ENCODE data around the gene SCCPDH.

Gene SCCPDH

GRCh38 chr1:246791303-246791918, 67.2 kb downstream of the SCCPDH start:
- no peak overlapping the region for H3K27ac Mint-ChIP-seq
- no peaks in the 10 kb centered on the region for H3K4me1 Mint-ChIP-seq (ENCODE audit: low read depth)
- H3K9me3 Mint-ChIP-seq, result no peaks in the 10 kb centered on the region
- no peak overlapping the region for H3K4me3 Mint-ChIP-seq
- H3K27me3 Mint-ChIP-seq (ENCODE audit: low read depth), result no peaks in the 10 kb centered on the region
- no peaks in the 10 kb centered on the region for H3K36me3 Mint-ChIP-seq (ENCODE audit: low read depth)

DNA sequence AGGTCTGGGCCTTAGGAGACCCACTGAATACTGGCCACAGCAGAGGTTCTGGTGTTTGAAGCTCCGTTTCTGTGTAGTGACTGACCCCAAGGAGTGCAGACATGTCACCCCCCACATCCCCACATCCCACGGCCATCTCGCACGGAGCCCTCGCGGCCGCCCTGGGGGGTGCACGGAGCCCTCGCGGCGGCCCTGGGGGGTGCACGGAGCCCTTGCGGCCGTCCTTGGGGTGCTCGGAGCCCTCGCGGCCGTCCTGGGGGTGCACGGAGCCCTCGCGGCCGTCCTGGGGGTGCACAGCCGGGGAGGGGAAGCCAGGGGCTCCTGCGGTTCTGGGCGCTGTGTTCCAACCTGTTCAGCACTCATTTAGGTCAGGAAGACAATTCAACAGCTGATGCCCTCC, 68.4 kb downstream of the SCCPDH start:
- Mint-ChIP-seq H3K27me3 (ENCODE audit: low read depth) (no peaks in the 10 kb centered on the region), H3K4me3 (no peak overlapping the region), H3K27ac (no peak overlapping the region)

DNA sequence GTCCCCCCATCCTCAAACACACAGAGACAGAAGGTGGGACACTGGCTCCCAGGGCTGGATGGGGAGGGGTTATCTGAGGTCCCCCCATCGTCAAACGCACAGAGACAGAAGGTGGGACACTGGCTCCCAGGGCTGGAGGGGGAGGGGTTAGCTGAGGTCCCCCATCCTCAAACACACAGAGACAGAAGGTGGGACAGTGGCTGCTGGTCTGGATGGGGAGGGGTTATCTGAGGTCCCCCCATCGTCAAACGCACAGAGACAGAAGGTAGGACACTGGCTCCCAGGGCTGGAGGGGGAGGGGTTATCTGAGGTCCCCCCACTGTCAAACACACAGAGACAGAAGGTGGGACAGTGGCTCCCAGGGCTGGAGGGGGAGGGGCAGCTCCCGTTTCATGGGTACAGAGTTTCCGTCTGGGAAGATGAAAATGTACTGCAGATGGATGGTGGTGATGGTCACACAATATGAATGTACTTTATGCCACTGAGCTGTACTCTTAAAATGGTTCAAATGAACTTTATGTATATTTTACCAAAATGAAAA, 69.2 kb downstream of the SCCPDH start:
- Mint-ChIP-seq H3K27ac (no peak overlapping the region), H3K36me3 (ENCODE audit: low read depth) (no peaks in the 10 kb centered on the region), H3K4me1 (ENCODE audit: low read depth) (no peaks in the 10 kb centered on the region), H3K9me3 (no peaks in the 10 kb centered on the region), H3K27me3 (ENCODE audit: low read depth) (no peaks in the 10 kb centered on the region), H3K4me3 (no peak overlapping the region)

More for the DNA sequence above, 68.4 kb downstream of the SCCPDH start:
- Mint-ChIP-seq H3K9me3 (no peaks in the 10 kb centered on the region), H3K4me1 (ENCODE audit: low read depth) (no peaks in the 10 kb centered on the region), H3K36me3 (ENCODE audit: low read depth) (no peaks in the 10 kb centered on the region)

GRCh38 chr1:246794048-246794827, 70.0 kb downstream of the SCCPDH start:
- no peaks in the 10 kb centered on the region for H3K36me3 Mint-ChIP-seq (ENCODE audit: low read depth)
- no peaks in the 10 kb centered on the region for H3K9me3 Mint-ChIP-seq
- no peak overlapping the region for H3K27ac Mint-ChIP-seq
- H3K4me3 Mint-ChIP-seq, result no peak overlapping the region
- H3K27me3 Mint-ChIP-seq (ENCODE audit: low read depth), result no peaks in the 10 kb centered on the region
- H3K4me1 Mint-ChIP-seq (ENCODE audit: low read depth), result no peaks in the 10 kb centered on the region

- Mint-ChIP-seq H3K27me3 (ENCODE audit: low read depth) (no peaks in the 10 kb centered on the region), H3K36me3 (ENCODE audit: low read depth) (no peaks in the 10 kb centered on the region)
Observed at GRCh38 chr1:246794828-246795671, 70.8 kb downstream of the SCCPDH start.

DNA sequence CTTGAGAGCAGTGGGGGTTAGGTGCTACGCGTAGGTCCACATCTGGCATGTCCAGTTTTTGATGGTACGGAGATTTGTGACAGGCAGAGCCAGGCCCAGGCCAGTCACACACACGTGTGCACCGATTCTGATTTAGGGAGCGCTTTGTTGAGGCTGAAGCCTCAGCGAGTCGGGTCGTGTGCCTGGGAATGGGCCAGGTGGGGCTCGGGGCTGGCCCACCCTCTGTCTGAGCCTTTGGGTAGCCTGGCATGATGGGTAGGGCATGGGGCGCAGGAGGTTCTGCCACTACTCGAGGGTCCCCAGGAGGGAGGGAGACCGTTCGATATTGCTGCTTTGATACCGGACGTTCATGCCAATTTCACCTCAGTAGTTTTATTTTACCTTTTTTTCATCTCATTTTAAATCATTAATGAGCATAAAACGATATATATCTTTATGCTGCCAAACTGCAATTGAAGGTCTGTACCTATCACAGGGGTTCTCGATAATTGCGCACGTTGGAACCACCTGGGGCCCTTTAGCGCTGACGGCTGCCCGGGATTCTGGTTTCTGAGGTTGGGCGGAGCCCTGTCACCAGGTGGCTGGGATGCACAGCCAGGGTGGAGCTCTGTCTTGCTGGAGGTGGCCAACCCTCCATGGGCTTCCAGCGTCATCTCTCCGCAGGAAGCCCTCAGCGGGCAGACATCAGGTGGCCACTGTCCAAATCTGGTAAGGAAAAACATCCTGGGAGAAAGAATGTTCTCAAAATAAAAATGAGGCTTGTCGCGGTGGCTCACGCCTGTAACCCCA, 71.9 kb downstream of the SCCPDH start:
- no peaks in the 10 kb centered on the region for H3K27me3 Mint-ChIP-seq (ENCODE audit: low read depth)
- no peak overlapping the region for H3K4me3 Mint-ChIP-seq
- no peaks in the 10 kb centered on the region for H3K4me1 Mint-ChIP-seq (ENCODE audit: low read depth)
- H3K9me3 Mint-ChIP-seq, result no peaks in the 10 kb centered on the region
- no peaks in the 10 kb centered on the region for H3K36me3 Mint-ChIP-seq (ENCODE audit: low read depth)
- no peak overlapping the region for H3K27ac Mint-ChIP-seq

More at GRCh38 chr1:246794828-246795671, 70.8 kb downstream of the SCCPDH start:
- no peak overlapping the region for H3K4me3 Mint-ChIP-seq
- no peaks in the 10 kb centered on the region for H3K4me1 Mint-ChIP-seq (ENCODE audit: low read depth)
- no peaks in the 10 kb centered on the region for H3K9me3 Mint-ChIP-seq
- no peak overlapping the region for H3K27ac Mint-ChIP-seq

DNA sequence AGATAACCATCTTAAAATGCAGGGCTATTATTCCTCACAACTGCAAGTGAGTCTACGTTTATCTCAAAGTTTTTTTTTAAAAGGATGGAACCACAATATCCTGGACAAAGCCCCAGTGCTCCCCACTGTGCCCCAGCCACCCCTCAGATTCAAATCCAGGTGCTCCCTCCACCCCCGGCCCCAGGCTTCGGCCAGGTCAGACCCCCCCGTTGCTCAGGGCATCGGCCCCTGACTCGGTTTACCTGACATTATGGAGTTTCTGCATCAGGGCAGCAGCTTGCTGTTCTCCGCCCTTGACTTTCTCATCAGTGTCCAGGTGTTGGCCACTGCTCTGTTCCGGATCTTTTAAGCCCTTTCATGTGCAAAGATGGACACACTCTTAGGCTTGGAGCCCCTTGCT, 72.9 kb downstream of the SCCPDH start:
- Mint-ChIP-seq H3K4me3 (no peak overlapping the region), H3K27me3 (ENCODE audit: low read depth) (no peaks in the 10 kb centered on the region), H3K4me1 (ENCODE audit: low read depth) (no peaks in the 10 kb centered on the region), H3K36me3 (ENCODE audit: low read depth) (no peaks in the 10 kb centered on the region), H3K9me3 (no peaks in the 10 kb centered on the region), H3K27ac (no peak overlapping the region)

GRCh38 chr1:246797597-246797996, 73.4 kb downstream of the SCCPDH start:
- H3K27ac Mint-ChIP-seq, result no peak overlapping the region
- no peaks in the 10 kb centered on the region for H3K9me3 Mint-ChIP-seq
- no peak overlapping the region for H3K4me3 Mint-ChIP-seq
- H3K4me1 Mint-ChIP-seq (ENCODE audit: low read depth), result no peaks in the 10 kb centered on the region
- no peaks in the 10 kb centered on the region for H3K27me3 Mint-ChIP-seq (ENCODE audit: low read depth)
- H3K36me3 Mint-ChIP-seq (ENCODE audit: low read depth), result no peaks in the 10 kb centered on the region

GRCh38 chr1:246798107-246798506, 73.9 kb downstream of the SCCPDH start:
- Mint-ChIP-seq H3K27me3 (ENCODE audit: low read depth) (no peaks in the 10 kb centered on the region), H3K9me3 (no peaks in the 10 kb centered on the region), H3K27ac (no peak overlapping the region), H3K4me1 (ENCODE audit: low read depth) (no peaks in the 10 kb centered on the region), H3K36me3 (ENCODE audit: low read depth) (no peaks in the 10 kb centered on the region), H3K4me3 (no peak overlapping the region)

- H3K9me3 Mint-ChIP-seq, result no peaks in the 10 kb centered on the region
- H3K4me1 Mint-ChIP-seq (ENCODE audit: low read depth), result no peaks in the 10 kb centered on the region
- no peaks in the 10 kb centered on the region for H3K27me3 Mint-ChIP-seq (ENCODE audit: low read depth)
- no peak overlapping the region for H3K4me3 Mint-ChIP-seq
- H3K36me3 Mint-ChIP-seq (ENCODE audit: low read depth), result no peaks in the 10 kb centered on the region
- no peak overlapping the region for H3K27ac Mint-ChIP-seq
Observed at GRCh38 chr1:246798606-246799496, 74.6 kb downstream of the SCCPDH start.

DNA sequence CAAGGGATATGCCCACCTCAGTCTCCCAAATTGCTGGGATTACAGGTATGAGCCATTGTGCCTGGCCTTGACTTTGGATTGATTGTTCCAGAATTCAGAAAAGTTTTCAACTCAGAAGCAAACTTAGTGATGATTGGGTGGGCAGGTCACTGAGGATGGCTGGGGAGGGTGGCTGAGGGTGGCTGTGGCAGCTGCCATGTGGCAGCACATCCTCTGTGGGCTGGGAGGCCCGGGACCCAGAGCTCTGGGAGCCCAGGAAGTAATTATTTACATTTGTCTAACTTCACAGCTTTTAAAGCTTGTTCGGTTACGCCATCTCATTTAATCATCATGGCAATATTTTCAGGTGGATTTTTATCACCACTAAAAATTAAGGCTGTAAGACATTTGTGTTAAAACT, 76.1 kb downstream of the SCCPDH start:
- Mint-ChIP-seq H3K4me1 (ENCODE audit: low read depth) (no peaks in the 10 kb centered on the region), H3K36me3 (ENCODE audit: low read depth) (no peaks in the 10 kb centered on the region), H3K4me3 (no peak overlapping the region), H3K27ac (no peak overlapping the region), H3K27me3 (ENCODE audit: low read depth) (no peaks in the 10 kb centered on the region), H3K9me3 (no peaks in the 10 kb centered on the region)

GRCh38 chr1:246800756-246801155, 76.5 kb downstream of the SCCPDH start:
- no peak overlapping the region for H3K27ac Mint-ChIP-seq
- H3K36me3 Mint-ChIP-seq (ENCODE audit: low read depth), result no peaks in the 10 kb centered on the region
- no peaks in the 10 kb centered on the region for H3K9me3 Mint-ChIP-seq
- no peak overlapping the region for H3K4me3 Mint-ChIP-seq
- no peaks in the 10 kb centered on the region for H3K4me1 Mint-ChIP-seq (ENCODE audit: low read depth)
- H3K27me3 Mint-ChIP-seq (ENCODE audit: low read depth), result no peaks in the 10 kb centered on the region

DNA sequence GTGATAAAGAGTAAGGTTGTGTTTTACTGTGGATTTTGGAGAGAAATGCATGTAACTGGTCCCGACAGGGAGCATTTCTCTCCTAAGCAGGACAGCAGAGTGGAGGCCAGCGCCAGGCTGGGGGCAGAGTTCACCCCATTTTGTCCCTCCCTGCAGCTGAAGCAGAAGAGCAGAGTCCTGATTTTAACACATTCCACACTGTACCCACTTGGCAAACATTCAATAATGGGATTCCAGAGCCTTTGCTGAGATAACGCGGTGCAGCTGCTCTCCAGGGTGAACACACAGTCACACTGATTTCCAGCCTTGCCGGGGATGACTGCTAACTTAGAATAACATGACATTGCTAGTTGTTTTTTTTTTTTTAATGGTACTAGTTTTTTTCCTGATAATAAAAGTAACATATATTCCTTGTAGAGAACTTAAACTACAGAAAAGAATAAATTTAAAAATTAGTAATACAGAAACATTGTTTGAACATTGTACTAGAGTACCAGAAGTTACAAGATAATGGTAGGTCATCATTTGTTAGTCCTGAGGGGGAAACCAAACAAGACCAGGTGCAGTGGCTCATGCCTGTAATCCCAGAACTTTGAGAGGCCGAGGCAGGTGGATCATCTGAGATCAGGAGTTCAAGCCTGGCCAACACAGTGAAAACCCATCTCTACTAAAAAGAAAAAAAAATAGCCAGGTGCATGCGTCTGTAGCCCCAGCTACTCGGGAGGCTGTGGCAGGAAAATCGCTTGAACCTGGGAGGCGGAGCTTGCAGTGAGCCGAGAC, 77.2 kb downstream of the SCCPDH start:
- Mint-ChIP-seq H3K27me3 (ENCODE audit: low read depth) (no peaks in the 10 kb centered on the region), H3K27ac (no peak overlapping the region), H3K4me3 (no peak overlapping the region), H3K4me1 (ENCODE audit: low read depth) (no peaks in the 10 kb centered on the region), H3K36me3 (ENCODE audit: low read depth) (no peaks in the 10 kb centered on the region), H3K9me3 (no peaks in the 10 kb centered on the region)
